Measurements from ENCODE around the gene KCNS1. TPM values are rescaled to one million over a fixed set of nuclear protein-coding genes. Genes with fewer than 3 reads are reported as not detected.

KCNS1 gene
- total and polyA plus RNA-seq, 8 donors, result 0.30 TPM; not detected in 7

DNA sequence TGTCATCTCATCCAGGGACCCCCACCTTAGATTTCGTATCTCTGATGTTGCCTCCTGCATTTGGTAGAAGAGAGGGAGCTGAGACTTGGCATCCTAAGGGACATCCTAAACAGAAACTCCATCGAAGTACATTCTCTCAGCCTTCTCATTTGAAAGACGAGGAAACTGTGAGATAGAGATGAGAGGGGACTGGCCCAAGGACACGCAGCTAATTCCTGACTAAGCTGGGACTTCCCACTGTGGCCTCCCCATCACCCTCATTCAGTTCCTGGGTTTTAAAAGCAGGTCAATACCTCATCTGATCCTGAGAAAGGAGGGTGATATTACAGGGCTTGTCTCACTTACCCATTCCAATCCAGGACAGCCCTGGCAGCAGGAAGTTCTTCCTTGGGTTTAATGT lies 14.9 kb upstream of the KCNS1 start:
- intact Hi-C loops (cut with DNase I; ENCODE audit: low total_unique reads), result no loop called here

DNA sequence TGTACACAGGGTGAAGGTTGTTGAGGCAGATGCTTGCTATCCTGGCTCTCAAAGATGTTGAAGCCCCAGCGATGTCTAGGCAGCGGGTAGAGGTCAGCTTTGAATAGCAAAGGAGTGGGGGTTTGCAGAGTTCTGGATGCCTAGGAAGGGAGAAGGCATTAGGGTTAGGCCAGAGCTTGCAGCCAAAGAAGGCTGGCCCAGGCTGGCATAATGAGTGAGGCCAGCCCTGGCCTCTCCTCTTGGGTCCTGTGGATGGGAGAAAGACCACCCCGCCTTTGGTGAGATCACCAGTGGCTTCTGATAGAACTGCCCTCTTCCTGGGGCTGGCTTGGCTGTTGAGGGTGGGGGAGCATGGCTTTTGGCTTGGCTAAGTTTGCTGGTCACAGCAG lies 14.5 kb upstream of the KCNS1 start:
- Histone ChIP-seq H3K9me3 (no peaks in the 10 kb centered on the region), H3K4me1 (peaks cover 0 to 4% (median 0%) of the 10 kb centered on the region in 4 donors), H3K36me3 (no peaks in the 10 kb centered on the region), H3K27ac (no peak overlapping the region), H3K4me3 (no peak overlapping the region), H3K27me3 (peaks cover 0 to 75% (median 8%) of the 10 kb centered on the region in 3 donors)
- WGBS, 5 donors, result 55 to 77% (median 71%) methylated on average over 3 of the region's 3 CpGs
- no peak for DNase-seq
- TF ChIP-seq POLR2AphosphoS5 (IDR thresholded peaks at IDR 0.05), result no peak
- TF ChIP-seq EP300 (IDR thresholded peaks at IDR 0.05), result no peak
- no peak for TF ChIP-seq POLR2A (IDR thresholded peaks at IDR 0.05)
- TF ChIP-seq, protein P1, sequence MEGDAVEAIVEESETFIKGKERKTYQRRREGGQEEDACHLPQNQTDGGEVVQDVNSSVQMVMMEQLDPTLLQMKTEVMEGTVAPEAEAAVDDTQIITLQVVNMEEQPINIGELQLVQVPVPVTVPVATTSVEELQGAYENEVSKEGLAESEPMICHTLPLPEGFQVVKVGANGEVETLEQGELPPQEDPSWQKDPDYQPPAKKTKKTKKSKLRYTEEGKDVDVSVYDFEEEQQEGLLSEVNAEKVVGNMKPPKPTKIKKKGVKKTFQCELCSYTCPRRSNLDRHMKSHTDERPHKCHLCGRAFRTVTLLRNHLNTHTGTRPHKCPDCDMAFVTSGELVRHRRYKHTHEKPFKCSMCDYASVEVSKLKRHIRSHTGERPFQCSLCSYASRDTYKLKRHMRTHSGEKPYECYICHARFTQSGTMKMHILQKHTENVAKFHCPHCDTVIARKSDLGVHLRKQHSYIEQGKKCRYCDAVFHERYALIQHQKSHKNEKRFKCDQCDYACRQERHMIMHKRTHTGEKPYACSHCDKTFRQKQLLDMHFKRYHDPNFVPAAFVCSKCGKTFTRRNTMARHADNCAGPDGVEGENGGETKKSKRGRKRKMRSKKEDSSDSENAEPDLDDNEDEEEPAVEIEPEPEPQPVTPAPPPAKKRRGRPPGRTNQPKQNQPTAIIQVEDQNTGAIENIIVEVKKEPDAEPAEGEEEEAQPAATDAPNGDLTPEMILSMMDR (IDR thresholded peaks at IDR 0.05), result no peak
- intact Hi-C loops (cut with DNase I; ENCODE audit: low total_unique reads), result no loop called here

More for the DNA sequence above, 14.9 kb upstream of the KCNS1 start:
- DNase-seq, result no peak
- no peak overlapping the region for H3K4me3 ChIP-seq
- whole genome bisulfite sequencing, 5 donors, result 76 to 81% (median 78%) methylated on average over 4 of the region's 4 CpGs
- H3K27ac ChIP-seq, result no peak overlapping the region
- H3K4me1 ChIP-seq, result peaks cover 0 to 4% (median 0%) of the 10 kb centered on the region in 4 donors
- TF ChIP-seq, protein P1 (IDR thresholded peaks at IDR 0.05), result no peak
- TF ChIP-seq POLR2AphosphoS5 (IDR thresholded peaks at IDR 0.05) (no peak), EP300 (IDR thresholded peaks at IDR 0.05) (no peak), POLR2A (IDR thresholded peaks at IDR 0.05) (no peak)
- peaks cover 0 to 72% (median 8%) of the 10 kb centered on the region in 3 donors for H3K27me3 ChIP-seq
- H3K36me3 ChIP-seq, result no peaks in the 10 kb centered on the region
- no peaks in the 10 kb centered on the region for H3K9me3 ChIP-seq

DNA sequence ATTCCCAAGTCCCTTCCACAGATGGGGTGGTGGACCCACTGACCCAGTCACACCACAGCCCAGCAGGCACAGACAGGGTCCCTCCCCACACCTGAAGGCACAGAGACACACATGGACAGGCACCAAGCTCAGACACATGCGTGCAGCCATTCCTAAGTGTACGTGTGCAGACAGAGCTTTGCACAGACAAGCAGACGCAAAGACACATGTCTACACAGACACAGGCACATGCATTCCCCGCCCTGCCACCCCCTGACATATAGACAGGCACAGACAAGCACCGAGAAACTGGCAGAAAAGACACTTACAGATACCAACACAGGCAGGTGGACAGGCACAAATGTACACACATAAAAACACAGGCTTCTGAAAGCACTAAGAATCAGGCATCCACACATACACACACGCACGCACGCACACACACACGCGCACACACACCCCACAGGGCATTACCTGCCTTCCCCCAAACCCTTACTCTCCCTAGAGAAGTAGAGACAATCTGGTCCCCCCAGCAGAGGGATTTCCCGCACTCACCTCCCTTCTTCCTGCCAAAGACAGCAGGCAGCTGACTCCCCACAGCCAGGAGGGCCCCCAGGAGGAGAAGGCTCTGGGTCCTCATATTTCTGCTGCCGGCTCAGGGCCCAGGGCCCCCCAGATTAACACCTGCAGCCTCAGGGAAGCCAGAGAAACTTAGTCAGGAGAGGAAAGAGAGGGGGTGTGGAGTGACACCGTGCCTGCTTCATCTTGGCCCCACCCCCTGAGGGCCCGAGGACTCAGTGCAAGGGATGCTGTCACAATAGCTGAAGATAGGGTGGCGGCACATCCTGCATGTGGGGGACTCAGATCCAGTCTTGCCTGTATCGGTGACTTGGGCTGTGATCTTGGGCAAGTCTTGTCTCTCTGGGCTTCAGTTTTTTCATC lies 13.8 kb upstream of the KCNS1 start, which contains the start of gene WFDC5:
TSS of gene WFDC5 (minus strand) at position 710 of the 921 bp plus-strand sequence. CDS start at position 619, 91 bp downstream.
- Histone ChIP-seq H3K4me1 (peaks cover 0 to 4% (median 0%) of the 10 kb centered on the region in 4 donors), H3K27me3 (peaks cover 0 to 75% (median 8%) of the 10 kb centered on the region in 3 donors), H3K27ac (no peak within 1 kb of the TSS), H3K4me3 (no peak within 1 kb of the TSS), H3K9me3 (no peaks in the 10 kb centered on the region), H3K36me3 (no peaks in the 10 kb centered on the region)
- 47 to 60% (median 51%) methylated on average over 16 of the region's 16 CpGs for WGBS, 5 donors
- DNase-seq, result no peak
- no peak for TF ChIP-seq POLR2AphosphoS5 (IDR thresholded peaks at IDR 0.05)
- intact Hi-C loops (cut with DNase I; ENCODE audit: low total_unique reads), result no loop called here

DNA sequence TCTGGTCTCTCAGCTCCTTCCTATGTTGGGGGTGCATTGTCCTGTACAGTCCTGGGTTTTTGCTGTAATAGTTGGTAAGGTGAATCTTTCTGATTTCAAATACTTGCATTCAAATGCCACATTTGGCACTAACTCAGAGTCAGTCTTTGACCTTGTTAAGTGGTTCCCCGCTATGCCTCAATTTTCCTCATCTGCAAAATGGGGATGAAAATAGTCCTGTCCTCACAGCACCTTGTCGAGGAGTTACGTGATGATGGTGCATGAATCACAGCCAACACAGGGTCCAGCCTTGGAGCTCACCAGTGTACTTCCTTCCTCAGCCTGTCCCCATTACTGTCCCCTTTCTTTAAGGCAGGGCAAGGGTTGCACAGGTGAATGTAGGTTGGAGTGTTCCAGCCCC lies 12.9 kb upstream of the KCNS1 start:
- H3K4me1 ChIP-seq, result peaks cover 0 to 4% (median 0%) of the 10 kb centered on the region in 4 donors
- H3K36me3 ChIP-seq, result no peaks in the 10 kb centered on the region
- H3K27ac ChIP-seq, result no peak overlapping the region
- H3K4me3 ChIP-seq, result no peak overlapping the region
- DNase-seq, result no peak
- 86 to 97% (median 92%) methylated on average over 3 of the region's 3 CpGs for WGBS, 5 donors
- intact Hi-C loops (cut with DNase I; ENCODE audit: low total_unique reads), result no loop called here
- TF ChIP-seq POLR2AphosphoS5 (IDR thresholded peaks at IDR 0.05), result no peak
- no peak for TF ChIP-seq EP300 (IDR thresholded peaks at IDR 0.05)
- no peak for TF ChIP-seq POLR2A (IDR thresholded peaks at IDR 0.05)
- TF ChIP-seq, protein P1 (IDR thresholded peaks at IDR 0.05), result no peak
- H3K27me3 ChIP-seq, result peaks cover 0 to 71% (median 8%) of the 10 kb centered on the region in 3 donors
- no peaks in the 10 kb centered on the region for H3K9me3 ChIP-seq

Data from stomach (tissue), 9 donors.